Heart left ventricle (tissue), 13 donors: ENCODE measurements around the gene BAG1.

ENCODE experiments used
- POLR2A ChIP-seq, 2 donors: fragments of 450-650 bp; IDR thresholded peaks; one replicate each; pipeline ENCODE4 v1.6.1; 2017; ENCODE audit warnings: antibody characterized with exemption in 2 of 2, mild to moderate bottlenecking in 2 of 2, moderate library complexity in 2 of 2
- TF ChIP-seq, protein P1 (sequence below), 12 donors: fragments of 200-600 bp; sonication (generic) in 4 of 12; IDR thresholded peaks; one replicate each; pipeline versions ENCODE4 v1.5.0 to v1.8.0; 2018 to 2022; ENCODE audit warnings: antibody characterized with exemption in 12 of 12, mild to moderate bottlenecking in 5 of 12
- donor health status: ischemic (EF 13 %, LVEDD 7.1; RV severe dilation, severe dysfunction).
- donor health status: DM: no; HTN: yes; CAD: no.
- donor health status: DM: no; HTN: no; CAD: no.
- donor health status: ischemic (EF 25% LVEDD 6.9; RV normal size, moderate dysfunction).
- donor health status: ischemic (EF 25% LVEDD 5.7; RV mildly dilated, moderate dysfunction).
- donor health status: ischemic (EF 35%, LVEDD 5.7; RV mildly dilated, moderate dysfunction).
- donor health status: nonischemic (EF 11% LVEDD 7.7; RV severe dilation, severe dysfunction).
- donor health status: DM: yes; HTN: yes; CAD: no.
- donor health status: PGD.
- donor health status: ischemic (EF 29% LVEDD 5.4; RV normal size, mild dysfunction).
- donor health status: nonischemic (EF 23%, LVEDD 6.1; RV moderate dilation, normal function).

- TF ChIP-seq, protein P1, sequence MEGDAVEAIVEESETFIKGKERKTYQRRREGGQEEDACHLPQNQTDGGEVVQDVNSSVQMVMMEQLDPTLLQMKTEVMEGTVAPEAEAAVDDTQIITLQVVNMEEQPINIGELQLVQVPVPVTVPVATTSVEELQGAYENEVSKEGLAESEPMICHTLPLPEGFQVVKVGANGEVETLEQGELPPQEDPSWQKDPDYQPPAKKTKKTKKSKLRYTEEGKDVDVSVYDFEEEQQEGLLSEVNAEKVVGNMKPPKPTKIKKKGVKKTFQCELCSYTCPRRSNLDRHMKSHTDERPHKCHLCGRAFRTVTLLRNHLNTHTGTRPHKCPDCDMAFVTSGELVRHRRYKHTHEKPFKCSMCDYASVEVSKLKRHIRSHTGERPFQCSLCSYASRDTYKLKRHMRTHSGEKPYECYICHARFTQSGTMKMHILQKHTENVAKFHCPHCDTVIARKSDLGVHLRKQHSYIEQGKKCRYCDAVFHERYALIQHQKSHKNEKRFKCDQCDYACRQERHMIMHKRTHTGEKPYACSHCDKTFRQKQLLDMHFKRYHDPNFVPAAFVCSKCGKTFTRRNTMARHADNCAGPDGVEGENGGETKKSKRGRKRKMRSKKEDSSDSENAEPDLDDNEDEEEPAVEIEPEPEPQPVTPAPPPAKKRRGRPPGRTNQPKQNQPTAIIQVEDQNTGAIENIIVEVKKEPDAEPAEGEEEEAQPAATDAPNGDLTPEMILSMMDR (IDR thresholded peaks at IDR 0.05), result no peak
- no peak for TF ChIP-seq POLR2A (IDR thresholded peaks at IDR 0.05)
Observed at GRCh38 chr9:33289936-33290246, 25.4 kb upstream of the BAG1 start.
